Mammary epithelial cell (primary cell): ENCODE measurements around the gene RARG.

Experiments used
- CTCF ChIP-seq, 2 donors: IDR thresholded peaks in 1 of 2; conservative IDR thresholded peaks in 1 of 2; 2 replicates each; pipeline ENCODE4 v1.5.1; 2011 to 2012; ENCODE audit warnings: inconsistent platforms in 2 of 2, low read length in 2 of 2, mild to moderate bottlenecking in 2 of 2, control low read depth in 1 of 2, low read depth in 1 of 2; ENCODE audit not compliant: insufficient read depth in 1 of 2; ENCODE audit errors: extremely low read depth in 1 of 2
- EZH2 ChIP-seq: IDR thresholded peaks from 2 replicates; pipeline ENCODE4 v1.6.1; 2012; ENCODE audit warnings: low read length, inconsistent platforms, borderline replicate concordance

GRCh38 chr12:53218551-53219291, 13.3 kb downstream of the RARG start:
- TF ChIP-seq CTCF (conservative IDR thresholded peaks at IDR 0.05 in 1 of 2, IDR thresholded peaks at IDR 0.05 in 1 of 2; ENCODE audit: extremely low read depth in 1 of 2, insufficient read depth in 1 of 2, low read depth in 1 of 2, low read length in 2 of 2) (no peak), EZH2 (no peak)
